Calu3 (cell line): ENCODE measurements around the gene OPCML. TPM values are rescaled to one million over a fixed set of nuclear protein-coding genes. Genes with fewer than 3 reads are reported as not detected.

Experiments used
- BruUV-seq: library from RNA; stranded (reverse); fragments of 400-500 nt; replicated peaks from 2 replicates; lab custom pipeline; 2021; lab: Mats Ljungman, UMichigan
- CTCF ChIA-PET: fragments of 300-600 bp; sonication (Branson Sonifier 250); formaldehyde crosslinking; loops from one replicate; lab custom pipeline; 2022; ENCODE audit warnings: antibody characterized with exemption; lab: Charles Lee
- DNase-seq: peaks from one replicate; pipeline ENCODE4 v3.0.0; 2022
- H3K27ac Mint-ChIP-seq: one replicate; pipeline ENCODE4 v1.8.0; 2022; ENCODE audit warnings: mixed read lengths; ENCODE audit not compliant: unreplicated experiment
- H3K27me3 Mint-ChIP-seq: one replicate; pipeline ENCODE4 v1.8.0; 2022; ENCODE audit warnings: mixed read lengths; ENCODE audit not compliant: unreplicated experiment
- H3K36me3 Mint-ChIP-seq: one replicate; pipeline ENCODE4 v1.8.0; 2022; ENCODE audit warnings: mild to moderate bottlenecking, moderate library complexity, mixed read lengths; ENCODE audit not compliant: insufficient read depth, unreplicated experiment
- H3K4me1 Mint-ChIP-seq: one replicate; pipeline ENCODE4 v1.8.0; 2022; ENCODE audit warnings: mild to moderate bottlenecking, low read depth, mixed read lengths; ENCODE audit not compliant: unreplicated experiment
- H3K4me3 Mint-ChIP-seq: one replicate; pipeline ENCODE4 v1.8.0; 2022; ENCODE audit warnings: mild to moderate bottlenecking, low read depth, moderate library complexity, mixed read lengths; ENCODE audit not compliant: unreplicated experiment
- H3K9me3 Mint-ChIP-seq: one replicate; pipeline ENCODE4 v1.8.0; 2022; ENCODE audit warnings: low read depth, mixed read lengths; ENCODE audit not compliant: unreplicated experiment
- CTCF ChIP-seq: fragments of 200-600 bp; IDR thresholded peaks from one replicate; pipeline ENCODE4 v1.8.0; 2022; ENCODE audit warnings: antibody characterized with exemption; ENCODE audit not compliant: unreplicated experiment
- intact Hi-C: fragments of 100-400 bp; cut with micrococcal nuclease; formaldehyde crosslinking; loops from one replicate; pipeline ENCODE4 v1.10.0; 2022; ENCODE audit not compliant: unreplicated experiment
- total RNA-seq: library from RNA; stranded (reverse); gene quantifications from 2 replicates; pipeline ENCODE4 v1.2.3, GENCODE V29; 2022

OPCML gene
- total RNA-seq, 1 experiment from 2014 or later = not detected

- Mint-ChIP-seq H3K9me3 (peaks cover 21% of the 10 kb centered on the region), H3K4me3 (no peak overlapping the region), H3K27ac (no peak overlapping the region), H3K4me1 (no peaks in the 10 kb centered on the region), H3K27me3 (no peaks in the 10 kb centered on the region), H3K36me3 (no peaks in the 10 kb centered on the region)
- intact Hi-C loops = no loop called here
- DNase-seq = no peak
- CTCF ChIA-PET = no interaction called here
- BruUV-seq = no TSS peak
- no peak for TF ChIP-seq CTCF
Observed at GRCh38 chr11:132831272-132831671, 701.0 kb downstream of the OPCML start.

GRCh38 chr11:132824642-132825041, 707.7 kb downstream of the OPCML start:
- no TSS peak for BruUV-seq
- H3K27me3 Mint-ChIP-seq = no peaks in the 10 kb centered on the region
- intact Hi-C loops = no loop called here
- H3K4me1 Mint-ChIP-seq = no peaks in the 10 kb centered on the region
- peaks cover 4% of the 10 kb centered on the region for H3K9me3 Mint-ChIP-seq
- no peak for DNase-seq
- CTCF ChIA-PET = no interaction called here
- H3K4me3 Mint-ChIP-seq = no peak overlapping the region
- H3K36me3 Mint-ChIP-seq = no peaks in the 10 kb centered on the region
- no peak for TF ChIP-seq CTCF
- no peak overlapping the region for H3K27ac Mint-ChIP-seq

- Mint-ChIP-seq H3K27ac (no peak overlapping the region), H3K4me3 (no peak overlapping the region), H3K36me3 (no peaks in the 10 kb centered on the region), H3K4me1 (no peaks in the 10 kb centered on the region), H3K9me3 (peaks cover 6% of the 10 kb centered on the region), H3K27me3 (no peaks in the 10 kb centered on the region)
- intact Hi-C loops = no loop called here
- CTCF ChIA-PET = no interaction called here
- no peak for TF ChIP-seq CTCF
- no peak for DNase-seq
- BruUV-seq = no TSS peak
Observed at GRCh38 chr11:132822276-132822675, 710.0 kb downstream of the OPCML start.

GRCh38 chr11:132821499-132821898, 710.8 kb downstream of the OPCML start:
- H3K4me3 Mint-ChIP-seq = no peak overlapping the region
- H3K27me3 Mint-ChIP-seq = no peaks in the 10 kb centered on the region
- CTCF ChIA-PET = no interaction called here
- H3K9me3 Mint-ChIP-seq = peaks cover 8% of the 10 kb centered on the region
- intact Hi-C loops = no loop called here
- DNase-seq = no peak
- H3K4me1 Mint-ChIP-seq = no peaks in the 10 kb centered on the region
- TF ChIP-seq CTCF = no peak
- no peak overlapping the region for H3K27ac Mint-ChIP-seq
- no peaks in the 10 kb centered on the region for H3K36me3 Mint-ChIP-seq
- no TSS peak for BruUV-seq

GRCh38 chr11:132821014-132821413, 711.3 kb downstream of the OPCML start:
- H3K36me3 Mint-ChIP-seq = no peaks in the 10 kb centered on the region
- no TSS peak for BruUV-seq
- peaks cover 8% of the 10 kb centered on the region for H3K9me3 Mint-ChIP-seq
- H3K4me1 Mint-ChIP-seq = no peaks in the 10 kb centered on the region
- TF ChIP-seq CTCF = no peak
- H3K27me3 Mint-ChIP-seq = no peaks in the 10 kb centered on the region
- intact Hi-C loops = no loop called here
- DNase-seq = no peak
- H3K4me3 Mint-ChIP-seq = no peak overlapping the region
- CTCF ChIA-PET = no interaction called here
- no peak overlapping the region for H3K27ac Mint-ChIP-seq
